OCI-LY7 (cell line): ENCODE data around the gene USB1. TPM values are rescaled to one million over a fixed set of nuclear protein-coding genes. Genes with fewer than 3 reads are reported as not detected.

Experiments
- BruUV-seq: library from RNA; stranded (reverse); fragments of 400-500 nt; replicated peaks from 2 replicates; lab custom pipeline; 2021; lab: Mats Ljungman, UMichigan
- CTCF ChIA-PET: fragments of 300-600 bp; sonication (Branson Sonifier 250); formaldehyde crosslinking; loops from one replicate; lab custom pipeline; 2022; ENCODE audit warnings: antibody characterized with exemption; ENCODE audit not compliant: unreplicated experiment; lab: Charles Lee
- POLR2A ChIA-PET: fragments of 300-600 bp; sonication (Branson Sonifier 250); formaldehyde crosslinking; loops from one replicate; lab custom pipeline; 2022; ENCODE audit warnings: antibody characterized with exemption; lab: Charles Lee
- DNase-seq: peaks from one replicate; pipeline ENCODE4 v3.0.0-alpha.2; 2015; ENCODE audit warnings: low spot score
- H2AFZ ChIP-seq: fragments of 200-600 bp; sonication (generic), shearing (Covaris generic); 2 replicates; pipeline ENCODE4 v1.6.1; 2014; ENCODE audit warnings: mild to moderate bottlenecking, antibody characterized with exemption, low read length, moderate library complexity
- H3K27ac ChIP-seq: fragments of 200-600 bp; sonication (generic); 2 replicates; pipeline ENCODE4 v1.5.1; 2014; ENCODE audit warnings: mixed run types, low read depth, mild to moderate bottlenecking, moderate library complexity, low read length, inconsistent platforms; ENCODE audit not compliant: poor library complexity, severe bottlenecking
- H3K36me3 ChIP-seq: fragments of 200-600 bp; sonication (generic); 2 replicates; pipeline ENCODE4 v1.6.1; 2014; ENCODE audit warnings: mild to moderate bottlenecking, antibody characterized with exemption, low read length, moderate library complexity, mixed read lengths; ENCODE audit not compliant: insufficient read depth
- H3K4me1 ChIP-seq: fragments of 200-600 bp; sonication (generic); 2 replicates; pipeline ENCODE4 v1.5.1; 2014; ENCODE audit warnings: mild to moderate bottlenecking, low read length; ENCODE audit not compliant: insufficient read depth, poor library complexity, severe bottlenecking
- H3K4me2 ChIP-seq: fragments of 200-600 bp; sonication (generic); 2 replicates; pipeline ENCODE4 v1.6.1; 2014; ENCODE audit warnings: mild to moderate bottlenecking, low read length
- H3K4me3 ChIP-seq: fragments of 200-600 bp; sonication (generic); 2 replicates; pipeline ENCODE4 v1.5.1; 2014; ENCODE audit warnings: mild to moderate bottlenecking, low read depth, low read length; ENCODE audit not compliant: poor library complexity, severe bottlenecking
- H3K79me2 ChIP-seq: fragments of 200-600 bp; sonication (generic); 2 replicates; pipeline ENCODE4 v1.6.1; 2016; ENCODE audit warnings: low read depth, mild to moderate bottlenecking, low read length, moderate library complexity, mixed read lengths; ENCODE audit not compliant: insufficient read depth
- H3K9me2 ChIP-seq: fragments of 200-600 bp; sonication (generic); 2 replicates; pipeline ENCODE4 v1.6.1; 2016; ENCODE audit warnings: mild to moderate bottlenecking, low read length, mixed read lengths; ENCODE audit not compliant: insufficient read depth
- H3K9me3 ChIP-seq: fragments of 200-600 bp; sonication (generic); 2 replicates; pipeline ENCODE4 v1.6.1; 2014; ENCODE audit warnings: mild to moderate bottlenecking, mixed run types, low read length, mixed read lengths
- H4K20me1 ChIP-seq: fragments of 200-600 bp; sonication (generic); 2 replicates; pipeline ENCODE4 v1.6.1; 2014; ENCODE audit warnings: mild to moderate bottlenecking, antibody characterized with exemption, low read length, moderate library complexity, mixed read lengths; ENCODE audit not compliant: insufficient read depth
- CTCF ChIP-seq: fragments of 200-600 bp; sonication (generic); conservative IDR thresholded peaks from 2 replicates; pipeline ENCODE4 v1.5.1; 2014; ENCODE audit warnings: mild to moderate bottlenecking, antibody characterized with exemption, low read length, moderate library complexity, mixed read lengths
- EZH2phosphoT487 ChIP-seq: fragments of 200-600 bp; sonication (generic); IDR thresholded peaks from 2 replicates; pipeline ENCODE4 v1.6.1; 2018; ENCODE audit warnings: low read depth, borderline replicate concordance, mild to moderate bottlenecking, mixed run types, antibody characterized with exemption, low read length, moderate library complexity, mixed read lengths
- intact Hi-C: fragments of 100-400 bp; cut with micrococcal nuclease; formaldehyde crosslinking; loops from one replicate; pipeline ENCODE4 v1.10.0; 2022; ENCODE audit not compliant: unreplicated experiment
- total RNA-seq, 2 experiments: library from RNA; depleted of rRNA in 1 of 2; stranded (reverse); fragments of >200 nt in 1 of 2; shearing (Covaris generic) in 1 of 2; gene quantifications; 2 replicates each; pipeline ENCODE4 v1.2.3, GENCODE V29; 2014 to 2022

Gene USB1
- total RNA-seq, 2 experiments from 2014 or later = 12.5 to 48.3 TPM

GRCh38 chr16:58039829-58040495 lies 38.8 kb downstream of the USB1 start:
- CTCF ChIA-PET = no interaction called here

GRCh38 chr16:58040496-58040846 lies 39.3 kb downstream of the USB1 start:
- intact Hi-C loops = no loop called here
- no peaks in the 10 kb centered on the region for H3K79me2 ChIP-seq
- H4K20me1 ChIP-seq = no peaks in the 10 kb centered on the region
- H3K9me2 ChIP-seq = no peaks in the 10 kb centered on the region
- no TSS peak for BruUV-seq
- H3K4me1 ChIP-seq = peaks cover 10% of the 10 kb centered on the region
- DNase-seq = no peak
- ChIA-PET POLR2A (no interaction called here), CTCF (no interaction called here)
- H2AFZ ChIP-seq = no peak overlapping the region
- no peak for TF ChIP-seq CTCF
- TF ChIP-seq EZH2phosphoT487 = no peak
- H3K9me3 ChIP-seq = no peaks in the 10 kb centered on the region
- H3K4me2 ChIP-seq = no peak overlapping the region
- H3K4me3 ChIP-seq = no peak overlapping the region
- H3K27ac ChIP-seq = no peak overlapping the region
- H3K36me3 ChIP-seq = no peaks in the 10 kb centered on the region

More at GRCh38 chr16:58039829-58040495, 38.8 kb downstream of the USB1 start:
- H3K9me2 ChIP-seq = no peaks in the 10 kb centered on the region
- intact Hi-C loops = no loop called here
- peaks cover 15% of the 10 kb centered on the region for H3K4me1 ChIP-seq
- BruUV-seq = no TSS peak
- no peaks in the 10 kb centered on the region for H3K9me3 ChIP-seq
- no peaks in the 10 kb centered on the region for H3K79me2 ChIP-seq
- H3K4me3 ChIP-seq = no peak overlapping the region
- DNase-seq = no peak
- H3K4me2 ChIP-seq = no peak overlapping the region
- no peak for TF ChIP-seq EZH2phosphoT487
- TF ChIP-seq CTCF = no peak
- no peak overlapping the region for H2AFZ ChIP-seq
- no peaks in the 10 kb centered on the region for H4K20me1 ChIP-seq
- POLR2A ChIA-PET = no interaction called here
- H3K27ac ChIP-seq = no peak overlapping the region
- H3K36me3 ChIP-seq = no peaks in the 10 kb centered on the region

- Histone ChIP-seq H3K9me2 (no peaks in the 10 kb centered on the region), H4K20me1 (no peaks in the 10 kb centered on the region), H3K79me2 (no peaks in the 10 kb centered on the region), H2AFZ (no peak overlapping the region), H3K36me3 (no peaks in the 10 kb centered on the region), H3K4me2 (no peak overlapping the region), H3K4me3 (no peak overlapping the region), H3K9me3 (no peaks in the 10 kb centered on the region), H3K4me1 (peaks cover 4% of the 10 kb centered on the region), H3K27ac (no peak overlapping the region)
- intact Hi-C loops = no loop called here
- BruUV-seq = no TSS peak
- CTCF ChIA-PET = no interaction called here
- POLR2A ChIA-PET = no interaction called here
- DNase-seq = no peak
- no peak for TF ChIP-seq CTCF
Observed at GRCh38 chr16:58040945-58041627, 39.9 kb downstream of the USB1 start.
